Thyroid gland (tissue), 4 donors: ENCODE data around the gene TXNDC9. TPM values are rescaled to one million over a fixed set of nuclear protein-coding genes. Genes with fewer than 3 reads are reported as not detected.
"Not testable (repeated sequence)": the region's sequence is repeated elsewhere in the genome, so short reads cannot be mapped to it uniquely, and the experiment has no call there.

Experiments
- DNase-seq, 2 donors: peaks; one replicate each; pipeline ENCODE4 v3.0.0-alpha.2; 2019
- H3K27ac ChIP-seq, 3 donors: fragments of 200-600 bp; sonication (generic); 1 replicate in 2 of 3; 2 replicates in 1 of 3; pipeline ENCODE4 v1.5.1; 2016 to 2019; ENCODE audit warnings: mild to moderate bottlenecking in 1 of 3, moderate library complexity in 1 of 3
- H3K27me3 ChIP-seq: fragments of 200-600 bp; sonication (generic); one replicate; pipeline ENCODE4 v1.5.1; 2019
- H3K36me3 ChIP-seq, 2 donors: fragments of 200-600 bp; sonication (generic); one replicate each; pipeline ENCODE4 v1.5.1; 2016 to 2019
- H3K4me1 ChIP-seq, 2 donors: fragments of 200-600 bp; sonication (generic); one replicate each; pipeline ENCODE4 v1.5.1; 2017 to 2019
- H3K4me3 ChIP-seq, 3 donors: fragments of 200-600 bp; sonication (generic); replicated peaks in 1 of 3; 1 replicate in 2 of 3; 2 replicates in 1 of 3; pipeline ENCODE4 v1.5.1; 2016; ENCODE audit warnings: mild to moderate bottlenecking in 1 of 3
- H3K9me3 ChIP-seq: fragments of 200-600 bp; sonication (generic); one replicate; pipeline ENCODE4 v1.5.1; 2017
- POLR2A ChIP-seq, 2 donors: fragments of 450-650 bp; IDR thresholded peaks; one replicate each; pipeline ENCODE4 v1.6.1; 2017; ENCODE audit warnings: antibody characterized with exemption in 2 of 2, mild to moderate bottlenecking in 2 of 2, moderate library complexity in 1 of 2
- WGBS, 2 donors: methylation state at CpG; one replicate each; pipeline ENCODE4 v1.1.5; 2017; 5-methylcytosine and 5-hydroxymethylcytosine counted together
- intact Hi-C: fragments of 100-400 bp; cut with DNase I; formaldehyde crosslinking; loops from one replicate; pipeline ENCODE4 v1.15.1; 2023
- total RNA-seq, 4 donors: library from RNA; depleted of rRNA; stranded (reverse); fragments of >200 nt; gene quantifications; one replicate each; pipeline ENCODE4 v1.2.3, GENCODE V29; 2016
- TF ChIP-seq, protein P1 (sequence below), 6 experiments: fragments of 200-600 bp in 3 of 6; fragments of 450-650 bp in 3 of 6; sonication (generic) in 3 of 6; IDR thresholded peaks; one replicate each; pipeline ENCODE4 v1.5.1; 2016 to 2019; ENCODE audit warnings: antibody characterized with exemption in 6 of 6, mild to moderate bottlenecking in 2 of 6, inconsistent platforms in 1 of 6, moderate library complexity in 1 of 6

The TXNDC9 gene
- total RNA-seq, 4 donors from 2014 or later: 36.7 to 56.0 (median 49.7) TPM

DNA sequence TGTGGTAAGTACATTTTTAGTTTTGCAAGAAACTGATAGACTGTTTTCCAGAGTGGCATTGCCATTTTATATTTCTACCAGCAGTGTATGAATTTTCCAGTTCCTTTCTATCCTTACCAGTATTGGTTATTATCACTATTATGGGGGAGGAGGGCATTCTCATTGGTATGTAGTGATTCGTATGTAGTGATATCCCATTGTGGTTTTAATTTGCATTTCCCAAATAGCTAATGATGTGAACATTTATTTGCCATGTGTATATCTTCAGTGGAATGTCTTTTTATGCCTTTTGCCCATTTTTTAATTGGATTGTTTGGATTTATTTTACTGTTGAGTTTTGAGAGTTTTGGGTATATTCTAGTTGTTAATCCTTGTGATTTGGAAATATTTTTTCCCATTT lies 17.9 kb upstream of the TXNDC9 start:
- H3K27me3 ChIP-seq: no peaks in the 10 kb centered on the region
- no peak overlapping the region for H3K27ac ChIP-seq
- TF ChIP-seq, protein P1, sequence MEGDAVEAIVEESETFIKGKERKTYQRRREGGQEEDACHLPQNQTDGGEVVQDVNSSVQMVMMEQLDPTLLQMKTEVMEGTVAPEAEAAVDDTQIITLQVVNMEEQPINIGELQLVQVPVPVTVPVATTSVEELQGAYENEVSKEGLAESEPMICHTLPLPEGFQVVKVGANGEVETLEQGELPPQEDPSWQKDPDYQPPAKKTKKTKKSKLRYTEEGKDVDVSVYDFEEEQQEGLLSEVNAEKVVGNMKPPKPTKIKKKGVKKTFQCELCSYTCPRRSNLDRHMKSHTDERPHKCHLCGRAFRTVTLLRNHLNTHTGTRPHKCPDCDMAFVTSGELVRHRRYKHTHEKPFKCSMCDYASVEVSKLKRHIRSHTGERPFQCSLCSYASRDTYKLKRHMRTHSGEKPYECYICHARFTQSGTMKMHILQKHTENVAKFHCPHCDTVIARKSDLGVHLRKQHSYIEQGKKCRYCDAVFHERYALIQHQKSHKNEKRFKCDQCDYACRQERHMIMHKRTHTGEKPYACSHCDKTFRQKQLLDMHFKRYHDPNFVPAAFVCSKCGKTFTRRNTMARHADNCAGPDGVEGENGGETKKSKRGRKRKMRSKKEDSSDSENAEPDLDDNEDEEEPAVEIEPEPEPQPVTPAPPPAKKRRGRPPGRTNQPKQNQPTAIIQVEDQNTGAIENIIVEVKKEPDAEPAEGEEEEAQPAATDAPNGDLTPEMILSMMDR (IDR thresholded peaks at IDR 0.05): no peak
- TF ChIP-seq POLR2A (IDR thresholded peaks at IDR 0.05): no peak
- WGBS, 2 donors: 97 to 98% methylated on average over 1 of the region's 1 CpG
- intact Hi-C loops: no loop called here
- H3K36me3 ChIP-seq: no peaks in the 10 kb centered on the region
- DNase-seq: no peak
- peaks cover 0 to 1% of the 10 kb centered on the region in 2 donors for H3K4me1 ChIP-seq
- no peaks in the 10 kb centered on the region for H3K9me3 ChIP-seq
- H3K4me3 ChIP-seq: no peak overlapping the region

DNA sequence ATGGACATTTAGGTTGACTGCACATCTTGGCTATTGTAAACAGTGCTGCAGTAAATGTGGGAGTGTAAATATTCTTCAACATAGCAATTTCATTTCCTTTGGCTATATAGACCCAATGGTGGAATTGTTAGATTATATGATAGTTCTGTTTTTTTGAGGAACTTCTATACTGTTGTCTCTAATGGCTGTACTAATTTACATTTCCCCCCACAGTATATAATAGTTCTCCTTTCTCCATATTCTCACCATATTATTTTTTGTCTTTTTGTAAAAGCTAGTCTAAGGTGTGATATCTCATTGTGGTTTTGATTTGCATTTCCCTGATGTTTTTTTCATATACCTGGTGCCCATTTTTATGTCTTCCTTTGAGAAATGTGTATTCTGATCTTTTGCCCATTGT lies 14.1 kb upstream of the TXNDC9 start:
- Histone ChIP-seq H3K4me3 (no peak overlapping the region), H3K36me3 (no peaks in the 10 kb centered on the region), H3K27ac (no peak overlapping the region), H3K4me1 (peaks cover 0 to 3% of the 10 kb centered on the region in 2 donors), H3K9me3 (no peaks in the 10 kb centered on the region), H3K27me3 (no peaks in the 10 kb centered on the region)
- TF ChIP-seq POLR2A (IDR thresholded peaks at IDR 0.05): no peak
- TF ChIP-seq, protein P1 (IDR thresholded peaks at IDR 0.05): no peak
- intact Hi-C loops: no loop called here
- DNase-seq: no peak

DNA sequence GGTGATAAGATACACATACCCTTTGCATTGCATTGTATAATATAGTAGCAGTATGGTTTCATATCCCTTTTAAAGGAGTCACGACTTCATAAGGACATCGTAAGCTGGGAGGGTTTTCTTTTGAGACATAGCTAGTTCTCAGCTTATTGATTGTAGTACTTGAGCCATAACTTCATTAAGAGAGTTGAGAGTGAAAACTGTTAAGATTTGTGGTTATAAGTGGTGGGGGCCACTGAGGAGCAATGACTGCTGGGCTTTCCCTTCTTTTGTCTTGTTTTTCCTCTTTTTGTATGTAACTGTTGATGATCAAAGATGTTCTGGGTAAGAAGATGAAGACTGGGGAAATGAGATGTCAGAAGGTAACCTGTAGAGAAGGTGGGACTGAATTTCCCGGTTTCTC lies 12.0 kb upstream of the TXNDC9 start:
- TF ChIP-seq, protein P1 (IDR thresholded peaks at IDR 0.05): no peak
- no peak for TF ChIP-seq POLR2A (IDR thresholded peaks at IDR 0.05)
- Histone ChIP-seq H3K36me3 (no peaks in the 10 kb centered on the region), H3K27ac (no peak overlapping the region), H3K4me3 (no peak overlapping the region), H3K4me1 (peaks cover 0 to 3% of the 10 kb centered on the region in 2 donors), H3K27me3 (no peaks in the 10 kb centered on the region), H3K9me3 (no peaks in the 10 kb centered on the region)
- no peak for DNase-seq
- intact Hi-C loops: no loop called here
- 90 to 92% methylated on average over 3 of the region's 3 CpGs for WGBS, 2 donors

DNA sequence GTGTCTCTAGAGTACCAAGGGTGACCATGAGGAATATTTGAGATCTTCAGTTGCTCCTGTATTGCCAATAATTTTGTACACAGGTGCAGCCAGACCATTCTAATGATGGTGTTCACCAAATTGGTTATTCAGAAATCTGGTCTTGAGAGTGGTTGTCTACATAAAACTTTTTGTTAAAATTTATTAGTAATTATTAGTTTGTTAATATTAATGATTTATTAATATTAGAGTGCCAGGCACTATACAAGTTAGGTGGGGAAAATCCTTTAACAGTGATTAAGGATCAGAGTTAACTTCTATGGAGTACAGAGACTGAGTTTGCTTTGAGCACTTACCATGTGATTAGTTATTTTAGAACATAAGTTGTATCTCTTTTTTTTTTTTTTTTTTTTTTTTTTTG lies 10.1 kb upstream of the TXNDC9 start:
- no peak for DNase-seq
- H3K27me3 ChIP-seq: no peaks in the 10 kb centered on the region
- H3K36me3 ChIP-seq: no peaks in the 10 kb centered on the region
- TF ChIP-seq, protein P1 (IDR thresholded peaks at IDR 0.05): no peak
- TF ChIP-seq POLR2A (IDR thresholded peaks at IDR 0.05): no peak
- no peak overlapping the region for H3K4me3 ChIP-seq
- intact Hi-C loops: no loop called here
- no peaks in the 10 kb centered on the region for H3K9me3 ChIP-seq
- no peak overlapping the region for H3K27ac ChIP-seq
- peaks cover 0 to 3% of the 10 kb centered on the region in 2 donors for H3K4me1 ChIP-seq

DNA sequence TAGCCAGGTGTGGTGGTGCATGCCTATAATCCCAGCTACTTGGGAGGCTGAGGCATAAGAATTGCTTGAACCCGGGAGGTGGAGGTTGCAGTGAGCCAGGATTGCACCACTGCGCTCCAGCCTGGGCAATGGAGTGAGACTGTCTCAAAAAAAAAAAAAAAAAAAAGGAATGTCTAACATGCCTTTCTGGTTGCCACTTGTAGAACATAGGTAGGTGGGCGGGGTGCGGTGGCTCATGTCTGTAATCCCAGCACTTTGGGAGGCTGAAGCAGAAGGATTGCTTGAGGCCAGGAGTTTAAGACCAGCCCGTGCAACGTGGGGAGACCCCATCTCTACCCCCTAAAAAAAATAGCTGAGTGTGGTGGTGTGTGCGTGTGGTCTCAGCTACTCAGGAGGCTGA lies 9.3 kb upstream of the TXNDC9 start:
- H3K27ac ChIP-seq, H3K4me3 ChIP-seq, DNase-seq, H3K4me1 ChIP-seq, intact Hi-C loops, H3K36me3 ChIP-seq, H3K27me3 ChIP-seq, H3K9me3 ChIP-seq: not testable (repeated sequence)
- 94 to 95% methylated on average over 7 of the region's 7 CpGs for WGBS, 2 donors

DNA sequence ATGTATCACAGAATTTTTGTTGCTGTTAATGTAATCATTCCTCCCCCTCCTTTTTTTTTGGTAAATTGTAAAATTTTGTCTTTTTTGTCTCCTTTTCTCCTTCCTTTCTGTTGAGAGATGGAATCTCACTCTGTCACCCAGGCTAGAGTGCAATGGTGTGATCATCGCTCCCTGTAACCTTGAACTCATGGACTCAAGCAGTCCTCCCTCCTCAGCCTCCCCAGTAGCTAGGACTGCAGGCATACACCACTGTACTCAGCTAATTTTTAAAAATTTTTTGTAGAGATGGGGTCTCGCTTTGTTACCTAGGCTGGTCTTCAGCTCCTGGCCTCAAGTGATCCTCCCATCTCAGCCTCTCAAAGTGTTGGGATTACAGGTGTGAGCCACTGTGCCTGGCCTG lies 6.4 kb upstream of the TXNDC9 start:
- DNase-seq: no peak
- TF ChIP-seq, protein P1 (IDR thresholded peaks at IDR 0.05): no peak
- no peak for TF ChIP-seq POLR2A (IDR thresholded peaks at IDR 0.05)

More for the DNA sequence above, 6.4 kb upstream of the TXNDC9 start:
- Histone ChIP-seq H3K27ac (no peak overlapping the region), H3K4me3 (no peak overlapping the region), H3K36me3 (no peaks in the 10 kb centered on the region), H3K9me3 (no peaks in the 10 kb centered on the region), H3K4me1 (peaks cover 6% of the 10 kb centered on the region in 2 donors), H3K27me3 (no peaks in the 10 kb centered on the region)
- 96 to 98% methylated on average over 2 of the region's 2 CpGs for WGBS, 2 donors
- intact Hi-C loops: no loop called here
